A673 (cell line): ENCODE measurements around the gene VPS26C. TPM values are rescaled to one million over a fixed set of nuclear protein-coding genes. Genes with fewer than 3 reads are reported as not detected.
A peak's percentile ranks its signal among the peaks of the same experiment; 100 is the strongest.

Experiments
- BruUV-seq: library from RNA; stranded (reverse); fragments of 400-500 nt; replicated peaks from 2 replicates; lab custom pipeline; 2021; lab: Mats Ljungman, UMichigan
- CTCF ChIA-PET: fragments of 300-600 bp; sonication (Branson Sonifier 250); formaldehyde crosslinking; loops from one replicate; lab custom pipeline; 2022; ENCODE audit warnings: antibody characterized with exemption; lab: Charles Lee
- POLR2A ChIA-PET: fragments of 300-600 bp; sonication (Branson Sonifier 250); formaldehyde crosslinking; loops from one replicate; lab custom pipeline; 2022; ENCODE audit warnings: antibody characterized with exemption; ENCODE audit not compliant: low non-redundant PET; lab: Charles Lee
- DNase-seq: peaks from one replicate; pipeline ENCODE4 v3.0.0-alpha.2; 2015; ENCODE audit warnings: low spot score
- H3K27ac ChIP-seq: fragments of 200-600 bp; sonication (generic); 2 replicates; pipeline ENCODE4 v1.5.1; 2016; ENCODE audit warnings: mixed run types, low read depth, mild to moderate bottlenecking, mixed read lengths, antibody characterized with exemption, low read length; ENCODE audit not compliant: poor library complexity, severe bottlenecking
- H3K27me3 ChIP-seq: fragments of 200-600 bp; sonication (generic); replicated peaks from 2 replicates; pipeline ENCODE4 v1.6.1; 2017; ENCODE audit warnings: mixed run types, low read depth, mild to moderate bottlenecking, mixed read lengths, antibody characterized with exemption, low read length; ENCODE audit not compliant: insufficient read depth, poor library complexity
- H3K36me3 ChIP-seq: fragments of 200-600 bp; sonication (generic); 2 replicates; pipeline ENCODE4 v1.6.1; 2016; ENCODE audit warnings: mixed run types, mild to moderate bottlenecking, mixed read lengths, antibody characterized with exemption, low read length; ENCODE audit not compliant: insufficient read depth, poor library complexity, severe bottlenecking
- H3K4me1 ChIP-seq: fragments of 200-600 bp; sonication (generic); 2 replicates; pipeline ENCODE4 v1.6.1; 2017; ENCODE audit warnings: mixed run types, mild to moderate bottlenecking, mixed read lengths, antibody characterized with exemption, low read length; ENCODE audit not compliant: insufficient read depth, poor library complexity, severe bottlenecking
- H3K4me3 ChIP-seq: fragments of 200-600 bp; sonication (generic); 2 replicates; pipeline ENCODE4 v1.5.1; 2016; ENCODE audit warnings: low read depth, mixed run types, mild to moderate bottlenecking, mixed read lengths, low read length; ENCODE audit not compliant: poor library complexity, severe bottlenecking
- H3K9me3 ChIP-seq: fragments of 200-600 bp; sonication (generic); 2 replicates; pipeline ENCODE4 v1.6.1; 2016; ENCODE audit warnings: mixed run types, low read depth, mild to moderate bottlenecking, mixed read lengths, antibody characterized with exemption, low read length; ENCODE audit not compliant: poor library complexity, severe bottlenecking
- EZH2 ChIP-seq: fragments of 200-600 bp; sonication (generic); IDR thresholded peaks from 2 replicates; pipeline ENCODE4 v1.6.1; 2017; ENCODE audit warnings: borderline replicate concordance, low read depth, mild to moderate bottlenecking, mixed read lengths, antibody characterized with exemption, low read length; ENCODE audit not compliant: poor library complexity, severe bottlenecking
- intact Hi-C: fragments of 100-400 bp; cut with micrococcal nuclease; formaldehyde crosslinking; loops from one replicate; pipeline ENCODE4 v1.10.0; 2022; ENCODE audit not compliant: unreplicated experiment
- total RNA-seq: library from RNA; stranded (reverse); gene quantifications from 2 replicates; pipeline ENCODE4 v1.2.3, GENCODE V29; 2021
- TF ChIP-seq, protein P1 (sequence below): fragments of 300-800, 200-600 bp; sonication (generic); conservative IDR thresholded peaks from 2 replicates; pipeline ENCODE4 v1.5.1; 2017; ENCODE audit warnings: low read depth, mild to moderate bottlenecking, antibody characterized with exemption, low read length, moderate library complexity, mixed read lengths

Gene VPS26C
- total RNA-seq, 1 experiment from 2014 or later, result 45.3 TPM

DNA sequence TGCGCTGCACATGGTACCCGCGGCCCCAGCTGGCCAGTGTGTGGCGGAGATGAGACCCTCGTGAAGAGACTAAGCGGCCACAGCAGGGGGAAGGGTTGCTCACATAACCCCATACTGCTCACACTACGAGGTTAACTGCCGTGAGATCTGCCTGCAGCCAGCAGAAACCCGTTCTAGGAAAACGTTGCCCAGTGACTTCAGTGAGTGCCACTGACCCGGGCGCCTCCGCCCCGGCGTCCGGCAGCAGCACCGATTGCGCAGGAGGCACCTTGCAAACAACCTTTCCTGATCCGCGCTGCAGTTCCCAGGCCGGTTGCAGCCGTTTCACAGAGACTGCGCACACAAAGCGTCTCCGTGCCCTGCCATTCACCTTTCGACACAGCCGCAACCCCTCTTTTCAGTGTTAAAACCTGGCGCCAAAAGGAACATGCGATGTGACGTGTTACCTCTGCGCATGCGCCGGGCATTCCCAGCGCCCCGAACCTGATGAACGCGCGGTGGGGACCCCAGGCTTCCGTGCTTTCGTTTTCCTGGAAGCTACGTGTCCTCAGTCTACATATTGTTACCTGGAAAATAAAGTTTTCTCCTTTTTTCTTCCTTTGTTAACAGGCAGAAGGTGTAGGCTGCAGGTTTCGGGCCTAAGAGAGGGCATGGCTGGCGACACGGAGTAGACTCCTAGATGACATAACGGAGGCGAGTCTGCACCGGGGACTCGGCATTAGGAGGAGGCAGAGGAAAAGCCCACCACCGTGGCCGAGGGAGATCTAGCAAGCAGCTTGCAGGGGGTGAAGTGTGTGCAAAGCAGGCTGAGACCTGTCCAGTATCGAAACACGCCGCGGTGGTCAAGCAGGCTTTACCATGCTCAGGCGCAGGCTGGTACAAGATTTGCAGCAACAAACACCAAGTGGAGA lies 8.9 kb downstream of the VPS26C start:
- H3K27ac ChIP-seq, result peak overlapping the region; percentile 82
- ChIA-PET POLR2A (no interaction called here), CTCF (no interaction called here)
- no peak for TF ChIP-seq EZH2
- TF ChIP-seq, protein P1, sequence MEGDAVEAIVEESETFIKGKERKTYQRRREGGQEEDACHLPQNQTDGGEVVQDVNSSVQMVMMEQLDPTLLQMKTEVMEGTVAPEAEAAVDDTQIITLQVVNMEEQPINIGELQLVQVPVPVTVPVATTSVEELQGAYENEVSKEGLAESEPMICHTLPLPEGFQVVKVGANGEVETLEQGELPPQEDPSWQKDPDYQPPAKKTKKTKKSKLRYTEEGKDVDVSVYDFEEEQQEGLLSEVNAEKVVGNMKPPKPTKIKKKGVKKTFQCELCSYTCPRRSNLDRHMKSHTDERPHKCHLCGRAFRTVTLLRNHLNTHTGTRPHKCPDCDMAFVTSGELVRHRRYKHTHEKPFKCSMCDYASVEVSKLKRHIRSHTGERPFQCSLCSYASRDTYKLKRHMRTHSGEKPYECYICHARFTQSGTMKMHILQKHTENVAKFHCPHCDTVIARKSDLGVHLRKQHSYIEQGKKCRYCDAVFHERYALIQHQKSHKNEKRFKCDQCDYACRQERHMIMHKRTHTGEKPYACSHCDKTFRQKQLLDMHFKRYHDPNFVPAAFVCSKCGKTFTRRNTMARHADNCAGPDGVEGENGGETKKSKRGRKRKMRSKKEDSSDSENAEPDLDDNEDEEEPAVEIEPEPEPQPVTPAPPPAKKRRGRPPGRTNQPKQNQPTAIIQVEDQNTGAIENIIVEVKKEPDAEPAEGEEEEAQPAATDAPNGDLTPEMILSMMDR, result no peak
- DNase-seq, result peak; percentile 84
- H3K4me3 ChIP-seq, result peak overlapping the region; percentile 49
- intact Hi-C loops, result no loop called here
- BruUV-seq, result TSS peak; percentile 95
- H3K9me3 ChIP-seq, result no peaks in the 10 kb centered on the region
- H3K36me3 ChIP-seq, result no peaks in the 10 kb centered on the region
- H3K27me3 ChIP-seq, result no peaks in the 10 kb centered on the region
- H3K4me1 ChIP-seq, result peaks cover 12% of the 10 kb centered on the region

DNA sequence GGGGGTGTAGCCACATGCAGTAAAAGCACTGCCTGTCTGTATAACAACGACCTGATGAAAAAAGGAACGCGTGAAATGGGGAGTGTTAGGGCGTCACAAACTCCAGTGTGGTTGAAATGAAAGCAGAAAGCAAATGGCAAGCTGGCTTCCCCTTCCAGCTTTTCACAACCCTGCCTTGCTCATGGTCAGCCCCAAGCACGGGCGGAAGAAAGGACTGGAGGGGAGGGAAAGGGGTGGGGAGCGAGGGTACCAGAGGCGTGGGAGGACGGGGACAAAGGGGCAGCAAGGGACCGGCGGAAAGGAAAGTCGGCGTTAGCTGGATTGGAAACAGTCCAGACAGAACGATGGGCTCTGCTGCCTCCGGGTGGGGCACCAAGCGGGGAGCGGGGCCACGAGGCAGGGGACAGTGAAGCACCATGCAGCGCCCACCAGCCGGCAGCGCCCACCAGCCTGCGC lies 9.6 kb downstream of the VPS26C start:
- CTCF ChIA-PET, result no interaction called here
- peak; percentile 46 for DNase-seq
- Histone ChIP-seq H3K9me3 (no peaks in the 10 kb centered on the region), H3K4me1 (peaks cover 12% of the 10 kb centered on the region), H3K27me3 (no peaks in the 10 kb centered on the region), H3K36me3 (no peaks in the 10 kb centered on the region), H3K4me3 (peak overlapping the region; percentile 49), H3K27ac (peak overlapping the region; percentile 82)
- no peak for TF ChIP-seq EZH2
- POLR2A ChIA-PET, result no interaction called here
- intact Hi-C loops, result no loop called here
- no TSS peak for BruUV-seq

DNA sequence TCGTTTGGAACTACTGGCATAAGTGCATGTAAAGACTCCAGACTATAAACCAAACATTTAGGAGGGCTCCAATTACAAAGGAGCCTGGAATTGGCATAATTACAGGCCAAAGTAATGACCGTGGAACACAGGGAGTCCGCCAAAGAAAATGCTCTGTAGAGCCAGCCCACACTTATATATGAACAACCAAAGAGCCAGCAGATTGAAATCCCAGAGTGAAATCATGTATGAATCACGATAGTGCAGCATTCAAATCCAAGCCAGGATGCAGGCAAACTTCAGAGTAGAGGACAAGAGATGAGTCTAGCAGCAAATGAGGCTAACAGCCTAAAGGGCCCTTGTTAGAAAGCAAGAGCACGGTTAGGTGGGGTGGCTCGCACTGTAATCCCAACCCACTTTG lies 13.1 kb downstream of the VPS26C start:
- Histone ChIP-seq H3K36me3 (no peaks in the 10 kb centered on the region), H3K4me3 (no peak overlapping the region), H3K4me1 (peaks cover 18% of the 10 kb centered on the region), H3K27me3 (no peaks in the 10 kb centered on the region), H3K27ac (no peak overlapping the region), H3K9me3 (no peaks in the 10 kb centered on the region)
- intact Hi-C loops, result no loop called here
- CTCF ChIA-PET, result no interaction called here
- TF ChIP-seq, protein P1, result no peak
- TF ChIP-seq EZH2, result no peak
- POLR2A ChIA-PET, result no interaction called here
- no TSS peak for BruUV-seq
- DNase-seq, result no peak
